Right lobe of liver (tissue), 4 donors: Measurements from ENCODE around the gene FLT1.

Source experiments
- POLR2A ChIP-seq: fragments of 450-650 bp; IDR thresholded peaks from one replicate; pipeline ENCODE4 v1.6.1; 2017; ENCODE audit warnings: antibody characterized with exemption, mild to moderate bottlenecking
- TF ChIP-seq, protein P1 (sequence below), 4 donors: fragments of 200-600 bp in 3 of 4; fragments of 450-650 bp in 1 of 4; IDR thresholded peaks; one replicate each; pipeline versions ENCODE4 v1.5.1 to v1.8.0; 2016 to 2022; ENCODE audit warnings: antibody characterized with exemption in 4 of 4, mild to moderate bottlenecking in 2 of 4
- donor health status: DM: no; HTN: no; CAD: no.
- donor health status: DM: no; HTN: no; CAD: no.
- donor health status: DM: no; HTN: yes; CAD: no.

GRCh38 chr13:28527629-28528028 lies 32.7 kb upstream of the FLT1 start:
- TF ChIP-seq, protein P1, sequence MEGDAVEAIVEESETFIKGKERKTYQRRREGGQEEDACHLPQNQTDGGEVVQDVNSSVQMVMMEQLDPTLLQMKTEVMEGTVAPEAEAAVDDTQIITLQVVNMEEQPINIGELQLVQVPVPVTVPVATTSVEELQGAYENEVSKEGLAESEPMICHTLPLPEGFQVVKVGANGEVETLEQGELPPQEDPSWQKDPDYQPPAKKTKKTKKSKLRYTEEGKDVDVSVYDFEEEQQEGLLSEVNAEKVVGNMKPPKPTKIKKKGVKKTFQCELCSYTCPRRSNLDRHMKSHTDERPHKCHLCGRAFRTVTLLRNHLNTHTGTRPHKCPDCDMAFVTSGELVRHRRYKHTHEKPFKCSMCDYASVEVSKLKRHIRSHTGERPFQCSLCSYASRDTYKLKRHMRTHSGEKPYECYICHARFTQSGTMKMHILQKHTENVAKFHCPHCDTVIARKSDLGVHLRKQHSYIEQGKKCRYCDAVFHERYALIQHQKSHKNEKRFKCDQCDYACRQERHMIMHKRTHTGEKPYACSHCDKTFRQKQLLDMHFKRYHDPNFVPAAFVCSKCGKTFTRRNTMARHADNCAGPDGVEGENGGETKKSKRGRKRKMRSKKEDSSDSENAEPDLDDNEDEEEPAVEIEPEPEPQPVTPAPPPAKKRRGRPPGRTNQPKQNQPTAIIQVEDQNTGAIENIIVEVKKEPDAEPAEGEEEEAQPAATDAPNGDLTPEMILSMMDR (IDR thresholded peaks at IDR 0.05), result no peak
- TF ChIP-seq POLR2A, result no peak
